Stimulated activated naive CD8-positive, alpha-beta T cell treated with anti-CD3 and anti-CD28 coated beads, Interleukin-15, Interleukin-2, amounts not matched to agents 100 U/mL and 50 U/mL, for 24 hours (primary cell): Measurements from ENCODE around the gene GPC5.

Source experiments
- ATAC-seq: fragments of 150-1000 bp; cut with Tn5 transposase; one replicate; pipeline ENCODE4 v1.10.0; 2021
- DNase-seq: peaks from one replicate; pipeline ENCODE4 v3.0.0; 2021

The GPC5 gene

DNA sequence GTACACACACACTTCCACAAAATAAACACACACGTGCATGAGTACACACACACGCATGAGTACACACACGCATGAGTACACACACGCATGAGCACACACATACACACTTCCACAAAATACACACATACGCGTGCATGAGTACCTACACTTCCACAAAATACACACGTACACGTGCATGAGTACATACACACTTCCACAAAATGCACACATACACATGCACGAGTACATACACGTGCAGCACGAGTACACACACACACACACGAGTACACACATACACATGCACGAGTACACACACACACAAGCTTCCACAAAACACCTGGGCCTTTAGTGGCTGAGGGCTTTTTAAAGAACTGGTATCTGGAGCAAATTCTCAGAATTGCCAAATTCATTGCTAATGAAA, 619.3 kb downstream of the GPC5 start:
- DNase-seq, result no peak

GRCh38 chr13:92028695-92029094, 630.3 kb downstream of the GPC5 start:
- DNase-seq, result no peak
- ATAC-seq, result no peak

More for the DNA sequence above, 619.3 kb downstream of the GPC5 start:
- ATAC-seq, result no peak

GRCh38 chr13:92029641-92030040, 631.2 kb downstream of the GPC5 start:
- ATAC-seq, result no peak

DNA sequence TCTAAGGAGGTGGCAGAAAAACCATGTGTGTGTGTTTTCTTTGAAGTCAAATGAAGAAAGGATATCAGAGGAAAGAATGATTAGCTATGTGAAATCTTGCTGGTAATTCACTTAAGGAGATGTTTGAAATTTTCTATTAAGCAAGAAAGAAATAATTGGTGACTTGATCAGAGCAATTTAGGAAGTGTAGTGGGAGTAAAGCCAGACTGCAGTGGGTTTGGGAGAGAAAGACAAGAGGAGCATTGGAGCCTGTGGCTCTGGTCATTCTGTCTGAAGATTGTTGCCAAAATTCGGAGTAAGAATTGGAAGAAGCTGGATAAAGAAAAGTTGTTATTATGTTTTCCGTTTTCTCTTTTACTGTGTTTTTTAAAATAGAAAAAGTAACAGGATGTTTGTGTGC, 640.5 kb downstream of the GPC5 start:
- ATAC-seq (no peak), DNase-seq (no peak)

More at GRCh38 chr13:92029641-92030040, 631.2 kb downstream of the GPC5 start:
- no peak for DNase-seq

DNA sequence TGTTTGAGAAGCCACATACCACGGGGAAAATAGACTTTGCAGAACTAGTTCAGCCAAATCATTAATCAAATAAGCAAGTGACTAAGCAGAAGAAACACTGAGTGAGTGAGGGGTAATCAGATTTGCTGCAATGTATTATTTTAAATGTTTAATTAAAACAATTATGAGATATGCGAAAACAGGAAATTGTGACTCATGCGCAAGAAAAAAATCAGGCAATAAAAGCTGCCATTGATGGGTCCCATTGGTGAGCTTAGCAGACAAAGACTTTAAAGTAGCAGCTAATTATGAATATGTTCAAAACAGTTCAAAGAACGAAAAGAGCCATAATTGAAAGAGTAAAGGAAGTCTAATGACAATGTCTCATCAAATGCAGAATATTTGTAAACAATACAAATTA, 644.1 kb downstream of the GPC5 start:
- ATAC-seq, result no peak

DNA sequence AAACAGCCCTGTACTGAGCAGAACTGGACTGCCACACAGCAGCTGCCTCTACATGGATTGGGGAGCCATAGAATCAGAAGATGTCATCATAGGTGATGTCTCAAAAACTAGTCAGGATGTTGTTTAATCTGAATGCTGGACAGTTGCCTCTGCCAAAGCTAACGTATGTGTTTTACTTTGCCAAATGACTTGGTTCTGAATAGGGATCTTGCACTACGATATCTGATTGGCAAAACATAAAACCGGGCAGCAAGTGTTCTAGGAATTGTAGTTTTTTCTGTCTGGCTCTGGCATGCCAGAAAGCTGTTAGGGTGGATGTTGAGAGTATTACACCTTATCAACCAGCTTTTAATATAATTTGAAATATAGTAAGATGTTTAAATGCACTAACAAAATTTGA, 645.9 kb downstream of the GPC5 start:
- no peak for DNase-seq
- ATAC-seq, result no peak

More for the DNA sequence above, 644.1 kb downstream of the GPC5 start:
- DNase-seq, result no peak

DNA sequence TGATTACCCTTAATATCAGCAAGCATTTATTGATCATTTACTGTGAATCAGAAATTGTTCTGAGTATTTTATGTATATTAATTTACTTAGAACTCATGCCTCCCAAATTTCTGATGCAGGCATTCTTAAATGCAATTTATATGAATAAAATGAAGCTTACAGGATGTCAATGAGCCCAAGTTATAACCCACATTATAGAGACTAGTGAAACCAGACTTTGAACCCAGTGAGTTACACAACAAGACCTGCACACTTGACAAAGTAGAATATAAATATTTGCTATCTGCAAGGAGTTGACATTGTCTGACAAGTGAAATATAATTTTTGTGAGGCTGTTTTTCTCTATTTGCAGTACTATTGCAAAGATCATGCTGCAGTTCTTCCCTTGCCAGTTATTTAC, 656.0 kb downstream of the GPC5 start:
- ATAC-seq (no peak), DNase-seq (no peak)

- DNase-seq (no peak), ATAC-seq (no peak)
Measured at GRCh38 chr13:92074658-92075057, 676.2 kb downstream of the GPC5 start.

- ATAC-seq (no peak), DNase-seq (no peak)
Measured at GRCh38 chr13:92097337-92097903, 699.0 kb downstream of the GPC5 start.

DNA sequence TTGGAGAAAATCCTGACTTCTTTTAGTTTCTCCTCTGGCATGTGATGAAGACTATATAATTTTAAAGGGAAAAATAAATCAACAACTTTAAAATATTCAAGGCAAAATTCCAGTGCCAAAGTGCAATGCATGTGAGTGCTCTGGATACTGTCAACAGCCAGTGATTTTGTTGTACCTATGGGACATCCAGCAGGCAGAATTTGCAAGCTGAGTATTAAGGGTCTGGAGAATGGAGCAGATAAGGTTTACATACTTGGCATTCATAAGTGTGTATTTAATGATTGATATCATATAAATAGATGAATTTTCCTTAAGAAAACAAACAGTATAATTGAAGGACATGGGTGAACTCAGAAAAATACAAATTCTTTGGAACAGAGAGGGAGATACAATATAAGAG, 703.4 kb downstream of the GPC5 start:
- no peak for DNase-seq
- ATAC-seq, result no peak

DNA sequence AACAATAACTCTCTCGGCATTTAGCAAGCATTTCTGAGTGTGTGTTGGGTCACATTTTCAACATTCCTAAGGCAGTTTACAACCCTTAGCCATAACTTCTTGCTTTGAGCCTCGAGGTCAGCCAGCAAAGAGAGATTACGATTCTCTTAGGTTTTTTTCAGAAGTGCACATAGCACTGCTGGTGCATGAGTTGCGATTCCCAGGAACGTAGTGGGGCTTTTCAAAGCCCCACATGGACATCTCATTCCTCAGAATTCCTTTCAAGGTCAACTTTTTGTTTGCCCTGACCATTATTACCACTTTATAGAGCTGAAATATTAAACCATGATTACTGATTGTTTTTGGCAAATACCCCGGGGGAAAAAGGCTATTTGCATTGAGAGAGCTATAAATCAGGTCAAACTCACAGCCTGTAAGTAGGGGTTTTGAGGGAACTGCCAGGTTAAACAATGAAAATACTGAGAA, 705.3 kb downstream of the GPC5 start:
- DNase-seq (no peak), ATAC-seq (no peak)

- ATAC-seq, result no peak
- DNase-seq, result no peak
Measured at GRCh38 chr13:92122186-92122853, 723.9 kb downstream of the GPC5 start.

- ATAC-seq, result no peak
Measured at GRCh38 chr13:92126399-92126798, 728.0 kb downstream of the GPC5 start.

DNA sequence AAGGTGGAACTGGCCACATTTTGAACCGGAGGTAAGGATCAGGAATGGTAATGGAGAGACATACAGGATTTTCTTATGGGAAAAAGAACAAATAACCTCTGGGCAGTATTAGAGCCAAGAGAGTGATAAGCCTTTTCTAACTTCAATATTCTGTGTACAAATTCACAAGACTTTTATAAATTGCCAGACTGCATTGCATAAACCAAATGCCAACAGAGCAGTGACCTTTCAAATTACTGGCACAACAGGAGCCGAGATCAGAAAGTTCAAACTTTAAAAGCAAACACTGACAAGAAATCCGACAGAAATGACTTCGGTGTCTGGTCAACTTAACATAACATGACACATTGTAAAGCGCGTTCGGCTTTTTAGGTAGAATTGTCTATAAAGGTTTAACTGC, 737.1 kb downstream of the GPC5 start:
- ATAC-seq, result no peak
- DNase-seq, result no peak

More at GRCh38 chr13:92126399-92126798, 728.0 kb downstream of the GPC5 start:
- DNase-seq, result no peak

DNA sequence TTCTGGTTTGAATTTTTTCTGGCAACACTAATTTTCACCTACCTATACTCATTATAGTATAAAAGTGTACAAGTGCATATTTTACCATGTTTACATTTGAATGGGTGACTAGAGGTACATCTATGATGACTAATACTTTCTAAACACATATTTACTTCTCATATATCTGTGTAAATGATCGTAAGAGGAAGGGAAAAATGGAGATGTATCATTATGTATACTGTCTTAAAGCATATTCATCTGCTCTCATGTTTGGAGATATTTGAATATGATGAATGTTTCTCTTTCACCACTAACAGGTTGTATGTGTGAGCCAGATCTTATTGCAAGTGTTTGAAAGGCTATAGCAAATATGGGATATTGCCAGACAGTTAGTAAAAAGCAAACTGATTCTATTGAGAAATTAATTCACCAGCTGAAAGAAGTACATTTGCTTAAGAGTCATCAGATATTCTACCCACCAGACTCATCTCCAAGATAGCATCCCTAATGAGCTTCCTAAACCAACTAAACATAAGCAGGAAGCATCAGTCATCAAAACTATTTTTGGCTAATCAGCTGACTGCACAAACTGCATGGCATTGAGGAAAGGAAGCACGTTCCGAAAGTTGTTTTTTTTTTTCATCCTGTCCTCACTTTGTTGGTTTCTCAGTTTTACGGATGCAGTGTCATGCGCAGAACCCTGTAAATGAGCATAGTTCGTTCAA, 738.2 kb downstream of the GPC5 start:
- ATAC-seq (no peak), DNase-seq (no peak)

DNA sequence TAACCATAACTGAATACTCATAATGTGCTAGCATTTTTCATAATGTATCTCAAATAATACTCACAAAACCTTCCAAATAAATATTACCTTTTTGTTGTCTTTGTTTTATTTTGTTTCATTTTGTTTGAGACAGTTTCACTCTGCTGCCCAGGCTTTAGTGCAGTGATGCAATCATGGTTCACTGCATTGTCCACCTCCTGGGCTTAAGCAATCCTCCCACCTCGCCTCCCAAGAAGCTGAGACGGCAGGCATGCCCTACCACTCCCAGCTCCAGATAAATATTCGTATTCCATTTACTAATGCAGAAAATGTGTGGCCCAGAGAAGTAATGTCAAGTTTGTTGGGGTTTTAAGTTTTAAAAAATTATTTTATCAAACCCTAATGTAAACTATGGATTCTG, 739.1 kb downstream of the GPC5 start:
- no peak for ATAC-seq
- DNase-seq, result no peak

DNA sequence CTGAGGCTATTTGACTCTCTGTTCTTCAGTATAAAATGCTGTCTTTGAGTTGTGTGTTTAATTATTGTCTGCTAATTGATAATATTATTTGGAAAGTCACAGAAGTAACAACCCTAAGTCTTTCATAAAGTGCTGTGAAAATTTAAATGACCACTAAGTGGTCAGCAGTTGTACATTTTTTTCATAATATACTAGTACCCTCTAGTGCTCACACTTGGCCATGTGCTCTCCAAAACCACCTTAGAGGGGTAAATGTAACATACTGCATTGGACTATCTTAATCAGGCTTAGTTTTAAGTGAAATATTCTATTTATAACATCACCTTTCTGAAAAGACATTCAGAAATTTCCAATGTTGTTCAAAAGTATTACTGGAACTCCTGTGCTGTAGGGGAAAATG, 745.3 kb downstream of the GPC5 start:
- no peak for ATAC-seq

GRCh38 chr13:92150606-92151005, 752.2 kb downstream of the GPC5 start:
- ATAC-seq (no peak), DNase-seq (no peak)

More for the DNA sequence above, 745.3 kb downstream of the GPC5 start:
- no peak for DNase-seq

- DNase-seq (no peak), ATAC-seq (no peak)
Measured at GRCh38 chr13:92158346-92158745, 759.9 kb downstream of the GPC5 start.

- ATAC-seq (no peak), DNase-seq (no peak)
Measured at GRCh38 chr13:92164822-92165221, 766.4 kb downstream of the GPC5 start.

- no peak for ATAC-seq
Measured at GRCh38 chr13:92172191-92172590, 773.8 kb downstream of the GPC5 start.

GRCh38 chr13:92173254-92173653, 774.8 kb downstream of the GPC5 start:
- DNase-seq (no peak), ATAC-seq (no peak)

More at GRCh38 chr13:92172191-92172590, 773.8 kb downstream of the GPC5 start:
- no peak for DNase-seq

GRCh38 chr13:92175330-92175729, 776.9 kb downstream of the GPC5 start:
- no peak for DNase-seq

More at GRCh38 chr13:92175330-92175729, 776.9 kb downstream of the GPC5 start:
- no peak for ATAC-seq
